GM12878 (cell line): ENCODE data around the gene MATN4. TPM values are rescaled to one million over a fixed set of nuclear protein-coding genes. Genes with fewer than 3 reads are reported as not detected.

Experiments
- ATAC-seq: fragments of 200-7000 bp; cut with Tn5 transposase; 3 replicates; pipeline ENCODE4 v1.9.1; 2020; ENCODE audit warnings: mild to moderate bottlenecking, moderate library complexity
- BruUV-seq: library from RNA; stranded (reverse); fragments of 400-500 nt; replicated peaks from 2 replicates; lab custom pipeline; 2021; lab: Mats Ljungman, UMichigan
- CTCF ChIA-PET: fragments of 300-600 bp; sonication (Branson Sonifier 250); formaldehyde crosslinking; extraction: SDS; loops from one replicate; lab custom pipeline; 2021; ENCODE audit warnings: inconsistent platforms; lab: Yijun Ruan, JAX
- POLR2A ChIA-PET: fragments of 350-600 bp; formaldehyde crosslinking; extraction: SDS; loops from one replicate; lab custom pipeline; 2021; ENCODE audit warnings: inconsistent platforms; lab: Charles Lee
- RAD21 ChIA-PET: fragments of 300-600 bp; sonication (Branson Sonifier 250); formaldehyde crosslinking; loops from one replicate; lab custom pipeline; 2023; ENCODE audit warnings: antibody characterized with exemption; ENCODE audit not compliant: unreplicated experiment; lab: Charles Lee
- SMC1A ChIA-PET: fragments of 300-600 bp; sonication (Branson Sonifier 250); formaldehyde crosslinking; loops from one replicate; lab custom pipeline; 2023; ENCODE audit not compliant: unreplicated experiment, uncharacterized antibody; lab: Charles Lee
- DNase-seq: peaks from one replicate; pipeline ENCODE4 v3.0.0-alpha.2; 2011; ENCODE audit warnings: low read depth, low spot score
- FAIRE-seq: peaks from 3 replicates; lab custom pipeline; 2011; peaks lifted over from hg19 to GRCh38; lab: Jason Lieb, UNC
- H2AFZ ChIP-seq: 2 replicates; pipeline ENCODE4 v1.6.0; 2011; ENCODE audit warnings: low read depth, low read length, control low read depth; ENCODE audit not compliant: control insufficient read depth
- H3K27ac ChIP-seq: 2 replicates; pipeline ENCODE4 v1.5.1; 2011; ENCODE audit warnings: control low read depth; ENCODE audit not compliant: control insufficient read depth, insufficient read depth
- H3K27me3 ChIP-seq, 2 experiments: replicated peaks in 1 of 2; 2 replicates each; pipeline versions ENCODE4 v1.6.0 to v1.6.1; 2011; ENCODE audit warnings: low read length in 1 of 2; ENCODE audit not compliant: control insufficient read depth in 2 of 2, insufficient read depth in 2 of 2
- H3K36me3 ChIP-seq, 2 experiments: 2 replicates each; pipeline ENCODE4 v1.5.1; 2011; ENCODE audit warnings: low read length in 1 of 2; ENCODE audit not compliant: control insufficient read depth in 2 of 2, insufficient read depth in 2 of 2
- H3K4me1 ChIP-seq: 2 replicates; pipeline ENCODE4 v1.6.1; 2011; ENCODE audit warnings: mild to moderate bottlenecking, low read length, moderate library complexity, mixed read lengths; ENCODE audit not compliant: control insufficient read depth, insufficient read depth
- H3K4me2 ChIP-seq: 2 replicates; pipeline ENCODE4 v1.6.0; 2011; ENCODE audit warnings: control low read depth; ENCODE audit not compliant: control insufficient read depth, insufficient read depth
- H3K4me3 ChIP-seq: fragments of 200-600 bp; sonication (generic); 2 replicates; pipeline ENCODE4 v1.5.1; 2016
- H3K79me2 ChIP-seq: 2 replicates; pipeline ENCODE4 v1.6.0; 2011; ENCODE audit warnings: low read length; ENCODE audit not compliant: control insufficient read depth, insufficient read depth
- H3K9ac ChIP-seq: 2 replicates; pipeline ENCODE4 v1.8.0; 2011; ENCODE audit warnings: low read length, control low read depth, mixed read lengths; ENCODE audit not compliant: control insufficient read depth, insufficient read depth
- H3K9me3 ChIP-seq: replicated peaks from 3 replicates; pipeline ENCODE4 v1.5.1; 2011; ENCODE audit warnings: mild to moderate bottlenecking, low read length; ENCODE audit not compliant: control insufficient read depth, insufficient read depth
- H4K20me1 ChIP-seq: 2 replicates; pipeline ENCODE4 v1.6.0; 2011; ENCODE audit not compliant: control insufficient read depth, insufficient read depth
- SIX5 ChIP-seq: IDR thresholded peaks from 2 replicates; pipeline ENCODE4 v1.6.1; 2011; ENCODE audit warnings: mild to moderate bottlenecking, low read depth, low read length, moderate library complexity; ENCODE audit not compliant: severe bottlenecking
- WGBS: methylation state at CpG from one replicate; pipeline ENCODE4 v1.1.6; 2016; ENCODE audit warnings: low lambda C conversion rate; ENCODE audit not compliant: insufficient replicate concordance, insufficient coverage; ENCODE audit errors: missing lambda C conversion rate; 5-methylcytosine and 5-hydroxymethylcytosine counted together
- in situ Hi-C: fragments of 300-500 bp; cut with MboI; formaldehyde crosslinking; loops from 9 replicates; pipeline ENCODE4 v1.14.3; 2018; ENCODE audit warnings: mixed read lengths
- intact Hi-C: fragments of 100-400 bp; cut with micrococcal nuclease; formaldehyde crosslinking; loops from one replicate; pipeline ENCODE4 v1.14.2; 2022; ENCODE audit not compliant: unreplicated experiment
- polyA plus RNA-seq, 11 experiments: library from polyadenylated mRNA; depleted of rRNA in 4 of 11; unstranded in 6 of 11; stranded (reverse) in 5 of 11; fragments of >200 nt; fragmentation: Nextera tagmentation in 4 of 11; fragmentation: Illumina TruSeq in 1 of 11; extraction: Ambion mirVana in 4 of 11; extraction: Trizol in 1 of 11; gene quantifications; 1 replicate in 1 of 11; 2 replicates in 10 of 11; pipeline versions ENCODE4 v1.2.1 to v1.2.3, GENCODE V29; 2011 to 2016; ENCODE audit warnings: inconsistent platforms in 2 of 11, missing spikeins in 2 of 11, low read depth in 1 of 11
- total RNA-seq, 4 experiments: library from RNA; depleted of rRNA in 3 of 4; stranded (reverse); fragments of >200 nt in 3 of 4; fragmentation: Illumina TruSeq in 1 of 4; extraction: Trizol in 1 of 4; gene quantifications; 2 replicates each; pipeline versions ENCODE4 v1.2.1 to v1.2.3, GENCODE V29; 2013 to 2021
- TF ChIP-seq, protein P1 (sequence below): IDR thresholded peaks from 2 replicates; pipeline ENCODE4 v1.6.1; 2012; ENCODE audit warnings: low read depth, low read length, improper control_type of control experiment
- TF ChIP-seq, protein P2 (sequence below), 3 experiments: IDR thresholded peaks in 2 of 3; conservative IDR thresholded peaks in 1 of 3; 2 replicates each; pipeline ENCODE4 v1.5.1; 2011; ENCODE audit warnings: low read depth in 3 of 3, low read length in 3 of 3, mild to moderate bottlenecking in 3 of 3, control low read depth in 2 of 3, moderate library complexity in 2 of 3, inconsistent platforms in 1 of 3, mixed read lengths in 1 of 3; ENCODE audit not compliant: control insufficient read depth in 2 of 3, insufficient read depth in 1 of 3; ENCODE audit errors: extremely low read depth in 1 of 3

The MATN4 gene
- total and polyA plus RNA-seq, 10 of the 15 experiments (the other 5 are each of a cell fraction or from before 2014, with no cell fraction given): 0.10 to 0.15 TPM; not detected in 8

DNA sequence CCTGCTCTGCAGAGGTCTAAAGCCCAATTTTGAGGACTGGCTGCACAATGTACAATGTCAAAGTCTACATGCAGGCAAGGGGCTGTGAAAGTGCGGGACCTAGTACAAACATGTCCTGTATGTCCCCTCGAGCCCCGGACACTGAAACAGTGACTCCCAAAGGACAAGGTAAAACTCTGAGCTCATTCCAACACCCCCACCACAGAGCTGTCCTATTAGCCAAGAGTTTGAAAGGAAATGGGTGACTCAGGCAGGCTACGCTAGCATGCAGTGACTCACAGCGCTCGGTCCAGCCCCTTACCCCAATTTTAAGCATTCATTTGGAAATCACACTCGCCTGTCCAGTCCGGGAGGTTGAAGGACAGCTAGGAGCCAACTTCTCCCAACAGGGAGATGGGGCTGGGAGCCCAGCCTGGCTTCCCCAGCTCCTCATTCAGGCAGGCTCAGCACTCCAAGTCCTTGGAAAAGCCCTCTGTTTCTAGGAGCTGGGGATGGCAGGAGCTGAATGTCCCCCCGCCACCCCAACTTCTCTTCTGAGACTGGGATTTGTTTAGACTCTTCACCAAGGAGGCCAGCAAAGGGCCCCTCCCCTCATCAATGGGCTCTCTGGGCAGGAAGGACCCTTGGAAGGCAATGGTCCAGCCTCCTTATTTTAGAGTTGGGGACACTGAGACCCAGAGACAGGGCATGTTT is 36.2 kb upstream of the MATN4 start:
- BruUV-seq: no TSS peak

More for the DNA sequence above, 36.2 kb upstream of the MATN4 start:
- intact Hi-C loops: no loop called here
- Histone ChIP-seq H3K27ac (no peak overlapping the region), H3K9ac (no peak overlapping the region), H2AFZ (no peak overlapping the region), H3K36me3 (no peaks in the 10 kb centered on the region), H3K4me3 (no peak overlapping the region), H4K20me1 (peaks cover 2% of the 10 kb centered on the region; the same call in 1 of the 2 replicates), H3K9me3 (no peaks in the 10 kb centered on the region), H3K27me3 (0 out of 4 replicates have a peak, but pooled peaks cover 0 to 6% of the 10 kb centered on the region in 2 experiments), H3K79me2 (no peaks in the 10 kb centered on the region), H3K4me2 (no peak overlapping the region), H3K4me1 (peaks cover 6% of the 10 kb centered on the region)
- WGBS: 48% methylated on average over 9 of the region's 9 CpGs
- in situ Hi-C loops: no loop called here
- ChIA-PET SMC1A (interaction anchor here (1.1 to 1.4 kb wide), 3 partner anchors 26 to 93 kb away, joined by 3 to 4 read pairs (median 4); no protein-coding TSS in a partner anchor), RAD21 (interaction anchor here (0.8 kb wide), 1 partner anchor 93 kb away, joined by 3 read pairs; no protein-coding TSS in a partner anchor), POLR2A (no interaction called here), CTCF (interaction anchor here (1.2 kb wide), 2 partner anchors 25 to 29 kb away, joined by 4 to 6 read pairs; no protein-coding TSS in a partner anchor)
- FAIRE-seq (no peak), ATAC-seq (no peak), DNase-seq (no peak)
- no peak for TF ChIP-seq SIX5
- TF ChIP-seq, protein P1, sequence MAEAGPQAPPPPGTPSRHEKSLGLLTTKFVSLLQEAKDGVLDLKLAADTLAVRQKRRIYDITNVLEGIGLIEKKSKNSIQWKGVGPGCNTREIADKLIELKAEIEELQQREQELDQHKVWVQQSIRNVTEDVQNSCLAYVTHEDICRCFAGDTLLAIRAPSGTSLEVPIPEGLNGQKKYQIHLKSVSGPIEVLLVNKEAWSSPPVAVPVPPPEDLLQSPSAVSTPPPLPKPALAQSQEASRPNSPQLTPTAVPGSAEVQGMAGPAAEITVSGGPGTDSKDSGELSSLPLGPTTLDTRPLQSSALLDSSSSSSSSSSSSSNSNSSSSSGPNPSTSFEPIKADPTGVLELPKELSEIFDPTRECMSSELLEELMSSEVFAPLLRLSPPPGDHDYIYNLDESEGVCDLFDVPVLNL: no peak
- TF ChIP-seq, protein P2, sequence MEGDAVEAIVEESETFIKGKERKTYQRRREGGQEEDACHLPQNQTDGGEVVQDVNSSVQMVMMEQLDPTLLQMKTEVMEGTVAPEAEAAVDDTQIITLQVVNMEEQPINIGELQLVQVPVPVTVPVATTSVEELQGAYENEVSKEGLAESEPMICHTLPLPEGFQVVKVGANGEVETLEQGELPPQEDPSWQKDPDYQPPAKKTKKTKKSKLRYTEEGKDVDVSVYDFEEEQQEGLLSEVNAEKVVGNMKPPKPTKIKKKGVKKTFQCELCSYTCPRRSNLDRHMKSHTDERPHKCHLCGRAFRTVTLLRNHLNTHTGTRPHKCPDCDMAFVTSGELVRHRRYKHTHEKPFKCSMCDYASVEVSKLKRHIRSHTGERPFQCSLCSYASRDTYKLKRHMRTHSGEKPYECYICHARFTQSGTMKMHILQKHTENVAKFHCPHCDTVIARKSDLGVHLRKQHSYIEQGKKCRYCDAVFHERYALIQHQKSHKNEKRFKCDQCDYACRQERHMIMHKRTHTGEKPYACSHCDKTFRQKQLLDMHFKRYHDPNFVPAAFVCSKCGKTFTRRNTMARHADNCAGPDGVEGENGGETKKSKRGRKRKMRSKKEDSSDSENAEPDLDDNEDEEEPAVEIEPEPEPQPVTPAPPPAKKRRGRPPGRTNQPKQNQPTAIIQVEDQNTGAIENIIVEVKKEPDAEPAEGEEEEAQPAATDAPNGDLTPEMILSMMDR (IDR thresholded peaks at IDR 0.05 in 2 of 3, conservative IDR thresholded peaks at IDR 0.05 in 1 of 3; ENCODE audit: control insufficient read depth in 2 of 3, extremely low read depth in 1 of 3, insufficient read depth in 1 of 3, low read depth in 3 of 3, low read length in 3 of 3): no peak
